NCI-H69 (cell line): ENCODE measurements around the gene TMEM204.

Experiments
- DNase-seq: peaks from one replicate; lab custom pipeline; 2025; lab: John Stamatoyannopoulos, UW

The TMEM204 gene

DNA sequence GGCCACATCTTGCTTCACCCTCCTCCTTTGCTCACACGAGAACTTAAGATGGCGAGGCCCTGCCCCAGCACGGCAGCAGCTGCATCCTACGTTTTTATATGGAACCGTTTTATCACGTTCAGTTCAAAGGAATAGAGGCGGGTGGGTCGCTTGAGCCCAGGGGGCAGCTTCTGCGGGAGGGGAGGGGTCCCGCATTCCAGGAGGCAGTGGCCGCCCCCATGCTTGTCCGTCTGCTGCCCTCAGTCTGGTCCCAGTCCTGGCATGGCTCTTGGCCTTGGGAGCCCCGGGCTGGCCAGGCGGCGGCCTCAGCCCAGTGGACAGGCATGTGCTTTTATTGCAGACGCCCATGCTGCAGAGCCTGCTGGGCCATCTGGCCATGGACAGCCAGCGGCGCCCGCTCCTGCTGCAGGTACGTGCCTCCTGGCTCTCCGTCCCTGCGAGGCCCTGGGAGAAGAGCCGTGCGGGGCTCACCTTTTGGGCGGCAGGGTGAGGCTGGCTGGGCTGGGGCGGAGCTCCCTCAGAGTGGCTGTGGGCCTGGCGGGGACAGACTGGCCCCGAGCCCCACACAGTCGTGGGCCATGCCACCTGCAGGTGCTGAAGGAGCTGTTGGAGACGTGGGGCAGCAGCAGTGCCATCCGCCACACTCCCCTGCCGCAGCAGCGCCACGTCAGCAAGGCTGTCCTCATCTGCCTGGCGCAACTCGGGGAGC lies 33.6 kb upstream of the TMEM204 start:
- no peak for DNase-seq

DNA sequence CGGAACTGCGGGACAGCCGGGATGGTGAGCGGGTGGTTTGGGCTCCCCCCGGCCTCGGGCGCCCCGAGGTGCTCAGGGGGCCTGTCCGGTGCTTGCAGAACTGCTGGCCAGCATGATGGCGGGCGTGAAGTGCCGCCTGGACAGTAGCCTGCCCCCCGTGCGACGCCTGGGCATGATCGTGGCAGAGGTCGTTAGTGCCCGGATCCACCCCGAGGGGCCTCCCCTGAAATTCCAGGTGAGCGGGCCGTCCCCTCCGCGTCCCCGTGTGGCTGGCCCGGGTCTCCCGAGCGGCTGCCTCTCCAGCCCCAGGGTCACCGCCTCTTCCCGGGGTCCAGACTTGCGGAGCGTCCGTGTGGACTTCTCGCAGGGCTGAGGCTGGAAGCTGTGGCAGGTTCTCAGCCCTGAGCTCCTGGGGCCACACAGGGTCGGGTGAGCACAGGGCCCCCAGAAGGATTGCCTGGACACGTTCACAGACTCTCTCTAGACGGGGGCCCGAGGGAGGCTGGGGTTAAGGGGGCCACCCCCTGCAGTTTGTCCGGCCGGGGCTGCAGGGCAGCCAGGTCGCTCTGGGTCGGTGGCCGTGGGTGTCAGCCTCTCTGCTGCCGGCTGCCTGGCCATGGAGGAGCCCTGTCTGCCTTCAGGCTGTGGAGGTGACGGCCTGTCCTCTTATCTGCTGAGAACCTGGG lies 32.9 kb upstream of the TMEM204 start:
- no peak for DNase-seq

DNA sequence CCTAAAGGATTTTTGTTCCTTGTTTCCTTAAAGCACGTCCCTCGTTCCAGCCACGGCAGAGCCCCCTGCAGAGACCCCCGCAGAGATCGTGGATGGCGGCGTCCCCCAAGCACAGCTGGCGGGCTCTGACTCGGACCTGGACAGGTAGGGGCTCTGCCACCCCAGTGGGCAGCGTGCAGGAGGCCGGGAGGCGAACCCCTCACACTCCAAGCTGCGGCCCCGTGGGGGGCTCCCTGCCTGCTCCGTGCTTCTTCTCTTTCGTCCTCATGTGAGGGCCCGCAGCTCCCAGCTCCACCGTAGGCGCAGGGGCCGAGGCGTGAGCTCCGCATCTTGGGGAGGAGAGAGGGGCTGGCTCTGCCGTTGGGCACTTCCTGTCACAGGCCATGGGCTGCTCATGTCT lies 31.8 kb upstream of the TMEM204 start:
- DNase-seq, result no peak

DNA sequence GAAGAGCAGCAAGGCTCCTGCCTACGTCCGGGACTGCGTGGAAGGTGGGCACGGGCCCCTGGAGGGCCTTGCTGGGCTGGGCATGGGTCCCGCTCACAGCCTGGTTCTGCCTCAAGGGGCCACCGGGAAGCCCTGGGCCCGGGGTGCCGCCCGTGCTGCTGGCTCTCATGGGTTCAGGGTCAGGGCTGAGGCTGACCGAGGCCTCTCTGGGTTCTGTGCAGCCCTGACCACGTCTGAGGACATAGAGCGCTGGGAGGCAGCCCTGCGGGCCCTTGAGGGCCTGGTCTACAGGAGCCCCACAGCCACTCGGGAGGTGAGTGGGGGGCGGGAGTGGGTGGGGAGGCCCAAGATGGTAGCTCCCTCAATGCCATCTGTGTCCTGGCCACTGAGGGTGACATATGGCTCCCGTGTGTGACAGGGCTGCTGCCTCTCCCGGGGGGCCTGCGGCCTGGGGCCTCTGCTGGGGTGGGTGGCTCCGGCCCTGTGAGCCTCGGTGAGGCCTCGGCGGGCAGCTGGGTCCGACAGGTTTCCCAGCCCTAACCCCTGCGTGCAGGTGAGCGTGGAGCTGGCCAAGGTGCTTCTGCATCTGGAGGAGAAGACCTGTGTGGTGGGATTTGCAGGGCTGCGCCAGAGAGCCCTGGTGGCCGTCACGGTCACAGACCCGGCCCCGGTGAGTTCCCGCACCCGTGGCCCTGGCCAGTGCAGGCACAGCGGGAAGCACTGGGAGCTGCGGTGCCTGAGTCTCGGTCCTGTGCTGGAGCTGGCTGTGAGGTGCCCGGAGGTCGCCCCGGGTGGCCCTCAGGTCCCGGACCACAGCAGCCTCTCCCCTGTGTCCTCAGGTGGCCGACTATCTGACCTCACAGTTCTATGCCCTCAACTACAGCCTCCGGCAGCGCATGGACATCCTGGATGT lies 31.1 kb upstream of the TMEM204 start:
- DNase-seq, result no peak

- no peak for DNase-seq
Observed at GRCh38 chr16:1503110-1503955, 30.1 kb upstream of the TMEM204 start.

GRCh38 chr16:1505073-1505844 lies 28.2 kb upstream of the TMEM204 start:
- DNase-seq, result no peak

- DNase-seq, result no peak
Observed at GRCh38 chr16:1505912-1506311, 27.6 kb upstream of the TMEM204 start.

GRCh38 chr16:1506494-1507213 lies 26.8 kb upstream of the TMEM204 start:
- DNase-seq, result no peak

DNA sequence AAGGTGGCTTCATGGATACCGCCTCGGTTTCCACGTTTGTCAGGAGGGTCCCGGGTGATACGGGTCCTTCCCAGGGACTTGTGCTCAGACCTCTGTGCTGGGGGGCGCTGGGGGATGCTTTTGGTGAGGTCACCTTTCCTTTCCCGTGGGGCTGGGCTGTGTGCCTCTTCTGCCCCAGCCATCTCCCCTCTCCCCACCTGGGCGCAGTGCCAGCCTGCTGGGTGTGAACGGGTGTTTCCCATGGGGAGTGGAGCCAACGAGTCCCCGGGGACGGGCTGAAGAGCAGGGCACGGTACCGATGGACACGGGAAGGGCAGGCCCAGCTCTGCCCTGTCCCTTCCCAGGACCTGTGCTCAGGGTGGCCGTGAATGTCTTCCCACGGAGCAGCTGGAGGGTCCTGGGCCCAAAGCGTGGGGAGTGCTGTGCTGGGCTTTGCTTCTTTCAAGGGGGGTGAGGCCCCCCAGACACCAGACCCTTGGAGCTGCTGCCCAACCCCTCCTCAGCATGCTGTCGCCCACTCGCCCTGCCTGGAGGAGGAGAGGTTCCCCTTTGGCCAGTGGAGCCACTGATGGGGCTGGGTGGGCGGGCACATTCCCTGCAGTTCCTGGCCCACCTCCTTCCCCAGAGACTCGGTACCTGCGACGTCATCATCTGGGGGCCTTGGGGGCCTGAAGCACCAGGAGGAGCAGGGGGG lies 24.8 kb upstream of the TMEM204 start:
- no peak for DNase-seq

GRCh38 chr16:1509307-1510221 lies 23.9 kb upstream of the TMEM204 start:
- no peak for DNase-seq

DNA sequence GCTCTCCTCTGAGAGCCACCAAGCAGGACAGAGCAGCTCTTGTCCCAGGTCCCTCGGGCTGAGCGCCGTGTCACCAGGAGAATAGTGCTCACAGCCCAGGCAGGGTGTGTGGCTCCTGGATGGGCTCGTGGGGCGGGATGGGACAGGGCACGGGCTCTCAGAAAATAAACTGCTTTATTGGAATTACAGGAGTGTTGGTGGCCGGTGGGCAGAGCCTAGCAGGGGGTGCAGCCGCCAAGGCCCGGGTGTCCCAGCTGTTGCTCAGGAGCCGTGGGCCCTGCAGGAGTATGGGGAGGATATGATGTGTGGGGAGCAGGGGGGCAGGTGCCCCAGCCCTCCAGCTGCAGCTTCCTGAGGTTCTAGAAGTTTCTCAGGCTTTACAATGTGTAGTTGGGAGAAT lies 23.2 kb upstream of the TMEM204 start:
- DNase-seq, result no peak

- no peak for DNase-seq
Observed at GRCh38 chr16:1510941-1511351, 22.5 kb upstream of the TMEM204 start.

DNA sequence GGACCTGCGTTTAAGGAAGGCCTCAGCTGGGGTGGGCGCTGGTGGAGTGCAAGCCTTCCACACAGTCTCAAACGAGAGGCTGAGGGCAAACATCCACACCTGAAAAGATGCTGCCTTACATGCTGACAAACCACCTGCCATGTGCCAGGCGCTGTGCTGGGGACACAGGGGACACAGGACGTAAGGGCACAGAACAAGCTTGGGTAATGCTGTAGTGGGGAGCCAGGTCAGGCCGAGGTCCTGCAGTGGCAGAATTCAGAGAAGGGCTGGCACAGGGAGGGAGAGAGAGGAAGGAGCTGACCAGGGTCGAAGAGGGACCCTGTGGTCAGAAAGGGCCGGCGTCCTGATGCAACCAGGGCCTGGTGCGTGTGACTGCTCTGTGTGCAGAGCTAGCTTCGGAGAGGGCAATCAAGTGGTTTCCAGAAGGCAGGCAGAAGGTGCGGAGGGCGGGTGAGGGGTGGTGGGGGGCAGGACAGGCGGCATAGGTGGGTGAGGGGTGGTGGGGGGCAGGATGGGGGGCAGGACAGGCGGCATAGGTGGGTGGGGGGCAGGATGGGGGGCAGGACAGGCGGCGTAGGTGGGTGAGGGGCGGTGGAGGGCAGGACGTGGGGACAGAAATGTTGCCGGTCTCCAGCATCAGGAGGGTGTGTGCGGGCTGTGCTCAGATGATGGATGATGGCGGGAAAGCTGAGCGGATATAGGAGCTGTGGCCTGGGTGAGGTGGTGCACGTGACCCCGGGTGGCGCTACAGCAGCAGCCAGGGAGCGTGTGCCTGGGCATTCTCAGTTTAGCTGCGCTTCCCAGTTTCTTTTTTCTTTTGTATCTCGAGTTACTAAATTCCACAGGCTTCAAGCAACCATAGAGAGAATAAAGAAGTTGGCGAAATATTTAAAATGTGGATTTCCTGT lies 21.6 kb upstream of the TMEM204 start:
- peak; percentile 13 for DNase-seq

GRCh38 chr16:1512774-1513173 lies 20.7 kb upstream of the TMEM204 start:
- no peak for DNase-seq

- no peak for DNase-seq
Observed at GRCh38 chr16:1514507-1514906, 19.0 kb upstream of the TMEM204 start.

DNA sequence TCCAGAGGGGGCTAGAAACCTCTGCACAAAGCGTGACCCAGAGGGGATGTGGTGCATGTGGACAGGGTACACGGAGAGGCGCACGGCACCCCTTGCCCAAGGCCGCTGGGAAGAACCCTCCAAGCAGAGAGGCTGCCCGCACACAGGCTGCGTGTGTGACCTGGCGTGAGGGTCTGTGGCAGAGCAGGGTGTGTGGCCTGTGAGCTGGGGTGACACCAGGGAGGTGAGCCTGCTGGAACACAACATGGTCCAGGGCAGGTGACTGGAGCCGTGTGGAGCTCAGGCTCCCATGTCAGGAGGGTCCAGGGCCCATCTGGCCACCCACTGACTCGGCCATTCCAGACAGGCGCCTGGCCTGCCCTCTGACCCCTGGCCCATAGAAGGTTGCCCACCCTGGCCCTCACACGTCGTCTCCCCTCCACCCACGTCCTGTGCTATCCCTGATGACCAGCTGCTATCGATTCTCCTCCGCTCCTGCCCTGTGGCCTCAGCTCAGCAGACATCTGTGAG lies 14.8 kb upstream of the TMEM204 start:
- DNase-seq, result no peak

DNA sequence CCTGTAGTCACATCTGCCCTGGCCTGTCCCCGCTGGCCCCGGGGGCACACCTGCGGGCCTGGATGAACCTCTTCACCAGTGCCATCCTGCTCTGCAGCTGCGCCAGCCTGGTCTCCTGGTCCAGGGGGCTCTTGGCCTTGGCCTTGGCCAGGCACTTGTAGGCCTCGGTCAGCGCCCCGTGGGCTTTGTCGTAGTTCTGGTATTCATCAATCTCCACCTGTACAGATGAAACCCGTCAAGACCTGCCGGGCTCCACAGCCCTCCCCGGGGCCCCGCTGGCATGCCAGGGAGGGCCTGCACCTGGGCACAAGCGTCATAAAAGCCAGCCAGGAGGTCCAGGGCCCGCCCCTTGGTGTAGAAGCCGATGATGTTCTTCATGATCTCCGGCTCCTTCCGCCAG lies 13.6 kb upstream of the TMEM204 start:
- DNase-seq, result no peak
